Measurements from ENCODE around the gene SLCO1A2. TPM values are rescaled to one million over a fixed set of nuclear protein-coding genes. Genes with fewer than 3 reads are reported as not detected.
A peak's percentile ranks its signal among the peaks of the same experiment; 100 is the strongest.

The SLCO1A2 gene
- total and polyA plus RNA-seq, 2 of the 8 experiments (the other 6 are each of a cell fraction or from before 2014, with no cell fraction given) = 2.9 to 5.1 TPM

- Histone ChIP-seq H3K18ac (ENCODE audit: extremely low read depth, low read length) (no peak overlapping the region), H2AFZ (ENCODE audit: low read length) (no peak overlapping the region), H3K79me2 (ENCODE audit: control insufficient read depth in 1 of 2, insufficient read depth in 2 of 2, low read length in 2 of 2) (no peaks in the 10 kb centered on the region), H2BK5ac (ENCODE audit: low read depth, low read length) (no peak overlapping the region), H3K56ac (replicated peaks; ENCODE audit: insufficient read length, low read depth, low read length) (no peak overlapping the region), H4K20me1 (replicated peaks in 1 of 2; ENCODE audit: control insufficient read depth in 1 of 2, insufficient read depth in 2 of 2, low read length in 2 of 2) (no peaks in the 10 kb centered on the region), H4K8ac (ENCODE audit: extremely low read depth, insufficient read depth, low read length) (no peak overlapping the region), H4K5ac (ENCODE audit: insufficient read length, low read depth, low read length) (no peak overlapping the region), H3K36me3 (ENCODE audit: control insufficient read depth in 2 of 4, insufficient read depth in 4 of 4, low read length in 3 of 4) (no peaks in the 10 kb centered on the region), H3K4me3 (ENCODE audit: extremely low read depth in 1 of 4, insufficient read depth in 2 of 4, low read depth in 3 of 4, low read length in 4 of 4) (no peak overlapping the region), H2BK20ac (ENCODE audit: low read length) (no peak overlapping the region), H3K79me1 (ENCODE audit: low read depth, low read length) (no peaks in the 10 kb centered on the region), H4K91ac (replicated peaks; ENCODE audit: insufficient read length, low read length) (no peak overlapping the region), H3K23ac (ENCODE audit: insufficient read length) (no peak overlapping the region), H3K27ac (ENCODE audit: low read depth, low read length) (no peak overlapping the region), H2AK5ac (ENCODE audit: low read depth, low read length) (no peak overlapping the region), H2BK12ac (ENCODE audit: low read depth, low read length) (no peak overlapping the region), H2BK15ac (ENCODE audit: low read length) (no peak overlapping the region), H2BK120ac (replicated peaks; ENCODE audit: low read depth, low read length) (no peak overlapping the region), H3K9ac (replicated peaks in 1 of 4; ENCODE audit: extremely low read depth in 1 of 4, low read depth in 3 of 4, low read length in 3 of 4) (no peak overlapping the region), H3K9me3 (ENCODE audit: insufficient read depth in 2 of 2, low read depth in 1 of 2, low read length in 1 of 2) (no peaks in the 10 kb centered on the region), H3K4me2 (ENCODE audit: insufficient read depth in 1 of 2, low read depth in 2 of 2, low read length in 2 of 2) (no peak overlapping the region), H3K27me3 (replicated peaks in 1 of 4; ENCODE audit: control insufficient read depth in 3 of 4, extremely low read depth in 1 of 4, insufficient read depth in 3 of 4, low read length in 3 of 4) (no peaks in the 10 kb centered on the region), H3K14ac (ENCODE audit: insufficient read length) (no peak overlapping the region), H3K23me2 (ENCODE audit: low read depth, low read length) (no peaks in the 10 kb centered on the region), H3K4me1 (replicated peaks in 1 of 4; ENCODE audit: control insufficient read depth in 3 of 4, insufficient read depth in 4 of 4, low read length in 3 of 4) (no peaks in the 10 kb centered on the region), H3K4ac (replicated peaks; ENCODE audit: insufficient read length, low read depth, low read length) (no peak overlapping the region)
- ChIA-PET POLR2A (ENCODE audit: partially characterized antibody) (no interaction called here), CTCF (ENCODE audit: partially characterized antibody) (interaction anchor here (0.6 kb wide), 1 partner anchor 67 kb away, joined by 3 read pairs; no protein-coding TSS in a partner anchor)
- no peak for TF ChIP-seq HDAC6 (IDR thresholded peaks at IDR 0.05; ENCODE audit: low read depth, low read length)
- no peak for TF ChIP-seq CHD1 (IDR thresholded peaks at IDR 0.05; ENCODE audit: low read depth, low read length)
- TF ChIP-seq TAF7 (optimal IDR thresholded peaks at IDR 0.05; ENCODE audit: borderline replicate concordance, low read depth, low read length) = no peak
- peak; percentile 93 for TF ChIP-seq CEBPB (IDR thresholded peaks at IDR 0.05; ENCODE audit: low read depth, low read length)
- no peak for FAIRE-seq
- DNase-seq (ENCODE audit: low read depth in 1 of 2, low spot score in 2 of 2) = no peak
- 88% methylated on average over 3 of the region's 3 CpGs; no CpG with 5 or more reads in 1 of the 2 experiments for WGBS, 2 experiments (ENCODE audit: extremely low coverage in 1 of 2, insufficient coverage in 1 of 2, insufficient read length in 1 of 2, insufficient replicate concordance in 2 of 2, low coverage in 1 of 2, low lambda C conversion rate in 2 of 2, missing lambda C conversion rate in 1 of 2)
Observed at GRCh38 chr12:21379218-21379617, 44.5 kb upstream of the SLCO1A2 start.

Measured in H1 (cell line).